Fibroblast of villous mesenchyme (primary cell): ENCODE results near the gene DCP2. TPM values are rescaled to one million over a fixed set of nuclear protein-coding genes. Genes with fewer than 3 reads are reported as not detected.

Source experiments
- DNase-seq: peaks from one replicate; pipeline ENCODE4 v3.0.0-alpha.2; 2010; ENCODE audit warnings: low read depth
- H3K4me3 ChIP-seq: 2 replicates; pipeline ENCODE4 v1.5.1; 2011; ENCODE audit warnings: low read depth, mild to moderate bottlenecking, low read length
- CTCF ChIP-seq: IDR thresholded peaks from 2 replicates; pipeline ENCODE4 v1.5.1; 2012; ENCODE audit warnings: low read depth, mild to moderate bottlenecking, low read length; ENCODE audit not compliant: insufficient read depth
- total RNA-seq: library from RNA; depleted of rRNA; stranded (reverse); fragments of >200 nt; gene quantifications from 2 replicates; pipeline ENCODE4 v1.2.3, GENCODE V29; 2012

DCP2 gene
- total RNA-seq, 1 donor = 35.4 TPM

GRCh38 chr5:112934366-112934663, 42.3 kb upstream of the DCP2 start:
- H3K4me3 ChIP-seq = no peak overlapping the region
- no peak for DNase-seq
- no peak for TF ChIP-seq CTCF

GRCh38 chr5:112935675-112936074, 40.9 kb upstream of the DCP2 start:
- peak; percentile 45 for DNase-seq
- TF ChIP-seq CTCF = no peak

GRCh38 chr5:112938286-112938685, 38.3 kb upstream of the DCP2 start:
- no peak for DNase-seq
- H3K4me3 ChIP-seq = no peak overlapping the region
- TF ChIP-seq CTCF = no peak

More at GRCh38 chr5:112935675-112936074, 40.9 kb upstream of the DCP2 start:
- no peak overlapping the region for H3K4me3 ChIP-seq

- TF ChIP-seq CTCF = no peak
- DNase-seq = no peak
- H3K4me3 ChIP-seq = no peak overlapping the region
Observed at GRCh38 chr5:112940670-112941069, 35.9 kb upstream of the DCP2 start.

GRCh38 chr5:112948458-112948857, 28.1 kb upstream of the DCP2 start:
- DNase-seq = no peak
- no peak overlapping the region for H3K4me3 ChIP-seq
- TF ChIP-seq CTCF = no peak

- no peak overlapping the region for H3K4me3 ChIP-seq
- TF ChIP-seq CTCF = no peak
- no peak for DNase-seq
Observed at GRCh38 chr5:112951124-112951702, 25.4 kb upstream of the DCP2 start.

GRCh38 chr5:112956606-112957005, 20.0 kb upstream of the DCP2 start:
- no peak overlapping the region for H3K4me3 ChIP-seq
- no peak for TF ChIP-seq CTCF
- no peak for DNase-seq
